GM12878 (cell line): Measurements from ENCODE around the gene EIF3B. TPM values are rescaled to one million over a fixed set of nuclear protein-coding genes. Genes with fewer than 3 reads are reported as not detected.

Experiments
- DPF2 ChIP-seq: fragments of 450-650 bp; IDR thresholded peaks from 2 replicates; pipeline ENCODE4 v1.6.1; 2017; ENCODE audit warnings: mild to moderate bottlenecking
- FOXK2 ChIP-seq: fragments of 450-650 bp; IDR thresholded peaks from 2 replicates; pipeline ENCODE4 v1.6.1; 2017; ENCODE audit warnings: mild to moderate bottlenecking, moderate library complexity
- GATAD2B ChIP-seq: fragments of 450-650 bp; conservative IDR thresholded peaks from 2 replicates; pipeline ENCODE4 v1.6.1; 2017; ENCODE audit warnings: low read depth, mild to moderate bottlenecking, moderate library complexity
- SREBF2 ChIP-seq: IDR thresholded peaks from 2 replicates; pipeline ENCODE4 v1.6.1; 2012; ENCODE audit warnings: mild to moderate bottlenecking, low read length
- STAT3 ChIP-seq: IDR thresholded peaks from 2 replicates; pipeline ENCODE4 v1.6.1; 2011; ENCODE audit warnings: low read depth, low read length, improper control_type of control experiment
- ZNF622 ChIP-seq: fragments of 450-650 bp; IDR thresholded peaks from 2 replicates; pipeline ENCODE4 v1.6.1; 2017; ENCODE audit warnings: mild to moderate bottlenecking, inconsistent platforms
- polyA plus RNA-seq, 11 experiments: library from polyadenylated mRNA; depleted of rRNA in 4 of 11; unstranded in 6 of 11; stranded (reverse) in 5 of 11; fragments of >200 nt; fragmentation: Nextera tagmentation in 4 of 11; fragmentation: Illumina TruSeq in 1 of 11; extraction: Ambion mirVana in 4 of 11; extraction: Trizol in 1 of 11; gene quantifications; 1 replicate in 1 of 11; 2 replicates in 10 of 11; pipeline versions ENCODE4 v1.2.1 to v1.2.3, GENCODE V29; 2011 to 2016; ENCODE audit warnings: inconsistent platforms in 2 of 11, missing spikeins in 2 of 11, low read depth in 1 of 11
- total RNA-seq, 4 experiments: library from RNA; depleted of rRNA in 3 of 4; stranded (reverse); fragments of >200 nt in 3 of 4; fragmentation: Illumina TruSeq in 1 of 4; extraction: Trizol in 1 of 4; gene quantifications; 2 replicates each; pipeline versions ENCODE4 v1.2.1 to v1.2.3, GENCODE V29; 2013 to 2021
- TF ChIP-seq, protein P1 (sequence below): fragments of 450-650 bp; IDR thresholded peaks from 2 replicates; pipeline ENCODE4 v1.6.1; 2017; ENCODE audit warnings: mild to moderate bottlenecking, moderate library complexity
- TF ChIP-seq, protein P2 (sequence below): fragments of 450-650 bp; IDR thresholded peaks from 2 replicates; pipeline ENCODE4 v1.6.1; 2016; ENCODE audit warnings: mild to moderate bottlenecking, moderate library complexity, borderline replicate concordance
- TF ChIP-seq, protein P3 (sequence below): IDR thresholded peaks from 2 replicates; pipeline ENCODE4 v1.6.1; 2011; ENCODE audit warnings: mild to moderate bottlenecking, low read depth, low read length, moderate library complexity; ENCODE audit not compliant: insufficient replicate concordance
- TF ChIP-seq, protein P4 (sequence below): IDR thresholded peaks from 2 replicates; pipeline ENCODE4 v1.6.1; 2012; ENCODE audit warnings: low read depth, low read length, improper control_type of control experiment
- TF ChIP-seq, protein P5 (sequence below): IDR thresholded peaks from 2 replicates; pipeline ENCODE4 v1.6.1; 2012; ENCODE audit warnings: improper control_type of control experiment, low read depth, low read length; ENCODE audit not compliant: insufficient replicate concordance

The EIF3B gene
- total and polyA plus RNA-seq, 10 of the 15 experiments (the other 5 are each of a cell fraction or from before 2014, with no cell fraction given) = 17.6 to 275 (median 153) TPM

DNA sequence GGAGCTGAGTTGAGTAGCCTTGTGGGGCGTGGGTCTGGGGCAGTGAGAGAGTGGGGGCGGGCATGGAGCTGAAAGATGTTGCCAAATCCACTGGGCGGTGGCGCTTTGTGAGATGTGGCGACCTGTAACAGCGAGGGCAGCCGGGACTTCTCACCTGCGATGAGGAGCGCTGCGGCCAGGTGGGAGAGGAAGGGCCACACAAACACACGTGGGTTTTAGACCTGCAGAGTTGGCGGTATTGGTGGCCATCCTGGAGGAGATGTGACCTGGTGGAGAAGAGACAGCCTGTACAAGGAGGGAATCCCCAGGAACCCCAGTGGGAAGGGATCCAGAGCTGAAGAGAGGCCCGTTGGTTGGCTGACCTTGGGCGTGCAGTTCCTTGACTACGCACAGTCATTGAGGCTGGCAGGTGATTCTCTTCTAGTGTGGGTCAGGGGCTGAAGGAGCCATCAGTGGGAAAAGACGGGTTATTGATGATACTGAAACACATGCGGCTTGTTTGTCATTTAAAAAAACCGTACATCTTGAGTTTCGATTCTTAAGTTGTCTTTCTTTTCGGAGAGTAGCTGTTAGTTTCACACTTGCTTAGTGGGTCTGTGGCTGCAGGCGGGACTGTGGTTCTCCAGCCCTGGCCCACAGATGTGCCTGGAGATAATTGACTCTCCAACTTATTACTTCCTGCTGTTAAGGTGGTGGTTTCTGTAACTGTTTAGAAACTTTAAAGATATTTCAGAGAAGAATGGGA is 51.1 kb downstream of the EIF3B start (continued):
- TF ChIP-seq, protein P1, sequence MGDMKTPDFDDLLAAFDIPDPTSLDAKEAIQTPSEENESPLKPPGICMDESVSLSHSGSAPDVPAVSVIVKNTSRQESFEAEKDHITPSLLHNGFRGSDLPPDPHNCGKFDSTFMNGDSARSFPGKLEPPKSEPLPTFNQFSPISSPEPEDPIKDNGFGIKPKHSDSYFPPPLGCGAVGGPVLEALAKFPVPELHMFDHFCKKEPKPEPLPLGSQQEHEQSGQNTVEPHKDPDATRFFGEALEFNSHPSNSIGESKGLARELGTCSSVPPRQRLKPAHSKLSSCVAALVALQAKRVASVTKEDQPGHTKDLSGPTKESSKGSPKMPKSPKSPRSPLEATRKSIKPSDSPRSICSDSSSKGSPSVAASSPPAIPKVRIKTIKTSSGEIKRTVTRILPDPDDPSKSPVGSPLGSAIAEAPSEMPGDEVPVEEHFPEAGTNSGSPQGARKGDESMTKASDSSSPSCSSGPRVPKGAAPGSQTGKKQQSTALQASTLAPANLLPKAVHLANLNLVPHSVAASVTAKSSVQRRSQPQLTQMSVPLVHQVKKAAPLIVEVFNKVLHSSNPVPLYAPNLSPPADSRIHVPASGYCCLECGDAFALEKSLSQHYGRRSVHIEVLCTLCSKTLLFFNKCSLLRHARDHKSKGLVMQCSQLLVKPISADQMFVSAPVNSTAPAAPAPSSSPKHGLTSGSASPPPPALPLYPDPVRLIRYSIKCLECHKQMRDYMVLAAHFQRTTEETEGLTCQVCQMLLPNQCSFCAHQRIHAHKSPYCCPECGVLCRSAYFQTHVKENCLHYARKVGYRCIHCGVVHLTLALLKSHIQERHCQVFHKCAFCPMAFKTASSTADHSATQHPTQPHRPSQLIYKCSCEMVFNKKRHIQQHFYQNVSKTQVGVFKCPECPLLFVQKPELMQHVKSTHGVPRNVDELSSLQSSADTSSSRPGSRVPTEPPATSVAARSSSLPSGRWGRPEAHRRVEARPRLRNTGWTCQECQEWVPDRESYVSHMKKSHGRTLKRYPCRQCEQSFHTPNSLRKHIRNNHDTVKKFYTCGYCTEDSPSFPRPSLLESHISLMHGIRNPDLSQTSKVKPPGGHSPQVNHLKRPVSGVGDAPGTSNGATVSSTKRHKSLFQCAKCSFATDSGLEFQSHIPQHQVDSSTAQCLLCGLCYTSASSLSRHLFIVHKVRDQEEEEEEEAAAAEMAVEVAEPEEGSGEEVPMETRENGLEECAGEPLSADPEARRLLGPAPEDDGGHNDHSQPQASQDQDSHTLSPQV = no peak
- peak; percentile 80 for TF ChIP-seq DPF2
- TF ChIP-seq ZNF622 = no peak
- TF ChIP-seq, protein P2, sequence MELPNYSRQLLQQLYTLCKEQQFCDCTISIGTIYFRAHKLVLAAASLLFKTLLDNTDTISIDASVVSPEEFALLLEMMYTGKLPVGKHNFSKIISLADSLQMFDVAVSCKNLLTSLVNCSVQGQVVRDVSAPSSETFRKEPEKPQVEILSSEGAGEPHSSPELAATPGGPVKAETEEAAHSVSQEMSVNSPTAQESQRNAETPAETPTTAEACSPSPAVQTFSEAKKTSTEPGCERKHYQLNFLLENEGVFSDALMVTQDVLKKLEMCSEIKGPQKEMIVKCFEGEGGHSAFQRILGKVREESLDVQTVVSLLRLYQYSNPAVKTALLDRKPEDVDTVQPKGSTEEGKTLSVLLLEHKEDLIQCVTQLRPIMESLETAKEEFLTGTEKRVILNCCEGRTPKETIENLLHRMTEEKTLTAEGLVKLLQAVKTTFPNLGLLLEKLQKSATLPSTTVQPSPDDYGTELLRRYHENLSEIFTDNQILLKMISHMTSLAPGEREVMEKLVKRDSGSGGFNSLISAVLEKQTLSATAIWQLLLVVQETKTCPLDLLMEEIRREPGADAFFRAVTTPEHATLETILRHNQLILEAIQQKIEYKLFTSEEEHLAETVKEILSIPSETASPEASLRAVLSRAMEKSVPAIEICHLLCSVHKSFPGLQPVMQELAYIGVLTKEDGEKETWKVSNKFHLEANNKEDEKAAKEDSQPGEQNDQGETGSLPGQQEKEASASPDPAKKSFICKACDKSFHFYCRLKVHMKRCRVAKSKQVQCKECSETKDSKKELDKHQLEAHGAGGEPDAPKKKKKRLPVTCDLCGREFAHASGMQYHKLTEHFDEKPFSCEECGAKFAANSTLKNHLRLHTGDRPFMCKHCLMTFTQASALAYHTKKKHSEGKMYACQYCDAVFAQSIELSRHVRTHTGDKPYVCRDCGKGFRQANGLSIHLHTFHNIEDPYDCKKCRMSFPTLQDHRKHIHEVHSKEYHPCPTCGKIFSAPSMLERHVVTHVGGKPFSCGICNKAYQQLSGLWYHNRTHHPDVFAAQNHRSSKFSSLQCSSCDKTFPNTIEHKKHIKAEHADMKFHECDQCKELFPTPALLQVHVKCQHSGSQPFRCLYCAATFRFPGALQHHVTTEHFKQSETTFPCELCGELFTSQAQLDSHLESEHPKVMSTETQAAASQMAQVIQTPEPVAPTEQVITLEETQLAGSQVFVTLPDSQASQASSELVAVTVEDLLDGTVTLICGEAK = no peak
- TF ChIP-seq SREBF2 = no peak
- TF ChIP-seq, protein P3, sequence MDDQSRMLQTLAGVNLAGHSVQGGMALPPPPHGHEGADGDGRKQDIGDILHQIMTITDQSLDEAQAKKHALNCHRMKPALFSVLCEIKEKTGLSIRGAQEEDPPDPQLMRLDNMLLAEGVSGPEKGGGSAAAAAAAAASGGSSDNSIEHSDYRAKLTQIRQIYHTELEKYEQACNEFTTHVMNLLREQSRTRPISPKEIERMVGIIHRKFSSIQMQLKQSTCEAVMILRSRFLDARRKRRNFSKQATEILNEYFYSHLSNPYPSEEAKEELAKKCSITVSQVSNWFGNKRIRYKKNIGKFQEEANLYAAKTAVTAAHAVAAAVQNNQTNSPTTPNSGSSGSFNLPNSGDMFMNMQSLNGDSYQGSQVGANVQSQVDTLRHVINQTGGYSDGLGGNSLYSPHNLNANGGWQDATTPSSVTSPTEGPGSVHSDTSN = peak; percentile 40
- peak; percentile 63 for TF ChIP-seq GATAD2B
- no peak; the same call in 1 of the 2 replicates for TF ChIP-seq FOXK2
- TF ChIP-seq, protein P4, sequence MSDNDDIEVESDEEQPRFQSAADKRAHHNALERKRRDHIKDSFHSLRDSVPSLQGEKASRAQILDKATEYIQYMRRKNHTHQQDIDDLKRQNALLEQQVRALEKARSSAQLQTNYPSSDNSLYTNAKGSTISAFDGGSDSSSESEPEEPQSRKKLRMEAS = peak; percentile 54; the same call in 1 of the 2 replicates
- no peak for TF ChIP-seq STAT3
- TF ChIP-seq, protein P5, sequence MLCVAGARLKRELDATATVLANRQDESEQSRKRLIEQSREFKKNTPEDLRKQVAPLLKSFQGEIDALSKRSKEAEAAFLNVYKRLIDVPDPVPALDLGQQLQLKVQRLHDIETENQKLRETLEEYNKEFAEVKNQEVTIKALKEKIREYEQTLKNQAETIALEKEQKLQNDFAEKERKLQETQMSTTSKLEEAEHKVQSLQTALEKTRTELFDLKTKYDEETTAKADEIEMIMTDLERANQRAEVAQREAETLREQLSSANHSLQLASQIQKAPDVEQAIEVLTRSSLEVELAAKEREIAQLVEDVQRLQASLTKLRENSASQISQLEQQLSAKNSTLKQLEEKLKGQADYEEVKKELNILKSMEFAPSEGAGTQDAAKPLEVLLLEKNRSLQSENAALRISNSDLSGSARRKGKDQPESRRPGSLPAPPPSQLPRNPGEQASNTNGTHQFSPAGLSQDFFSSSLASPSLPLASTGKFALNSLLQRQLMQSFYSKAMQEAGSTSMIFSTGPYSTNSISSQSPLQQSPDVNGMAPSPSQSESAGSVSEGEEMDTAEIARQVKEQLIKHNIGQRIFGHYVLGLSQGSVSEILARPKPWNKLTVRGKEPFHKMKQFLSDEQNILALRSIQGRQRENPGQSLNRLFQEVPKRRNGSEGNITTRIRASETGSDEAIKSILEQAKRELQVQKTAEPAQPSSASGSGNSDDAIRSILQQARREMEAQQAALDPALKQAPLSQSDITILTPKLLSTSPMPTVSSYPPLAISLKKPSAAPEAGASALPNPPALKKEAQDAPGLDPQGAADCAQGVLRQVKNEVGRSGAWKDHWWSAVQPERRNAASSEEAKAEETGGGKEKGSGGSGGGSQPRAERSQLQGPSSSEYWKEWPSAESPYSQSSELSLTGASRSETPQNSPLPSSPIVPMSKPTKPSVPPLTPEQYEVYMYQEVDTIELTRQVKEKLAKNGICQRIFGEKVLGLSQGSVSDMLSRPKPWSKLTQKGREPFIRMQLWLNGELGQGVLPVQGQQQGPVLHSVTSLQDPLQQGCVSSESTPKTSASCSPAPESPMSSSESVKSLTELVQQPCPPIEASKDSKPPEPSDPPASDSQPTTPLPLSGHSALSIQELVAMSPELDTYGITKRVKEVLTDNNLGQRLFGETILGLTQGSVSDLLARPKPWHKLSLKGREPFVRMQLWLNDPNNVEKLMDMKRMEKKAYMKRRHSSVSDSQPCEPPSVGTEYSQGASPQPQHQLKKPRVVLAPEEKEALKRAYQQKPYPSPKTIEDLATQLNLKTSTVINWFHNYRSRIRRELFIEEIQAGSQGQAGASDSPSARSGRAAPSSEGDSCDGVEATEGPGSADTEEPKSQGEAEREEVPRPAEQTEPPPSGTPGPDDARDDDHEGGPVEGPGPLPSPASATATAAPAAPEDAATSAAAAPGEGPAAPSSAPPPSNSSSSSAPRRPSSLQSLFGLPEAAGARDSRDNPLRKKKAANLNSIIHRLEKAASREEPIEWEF = peak; percentile 95
